Glomerular visceral epithelial cell (primary cell): ENCODE data around the gene THSD4.

Experiments used
- DNase-seq: peaks from one replicate; pipeline ENCODE4 v3.0.0-alpha.2; 2016; ENCODE audit errors: extremely low spot score

THSD4 gene

GRCh38 chr15:71543413-71543812 is 428.1 kb downstream of the THSD4 start:
- DNase-seq, result no peak

- DNase-seq, result no peak
Observed at GRCh38 chr15:71545223-71545760, 430.0 kb downstream of the THSD4 start.

GRCh38 chr15:71545923-71546322 is 430.7 kb downstream of the THSD4 start:
- no peak for DNase-seq

GRCh38 chr15:71547011-71547410 is 431.7 kb downstream of the THSD4 start:
- DNase-seq, result no peak

GRCh38 chr15:71548401-71548807 is 433.1 kb downstream of the THSD4 start:
- DNase-seq, result no peak

- no peak for DNase-seq
Observed at GRCh38 chr15:71549091-71549490, 433.8 kb downstream of the THSD4 start.

- DNase-seq, result no peak
Observed at GRCh38 chr15:71549697-71550096, 434.4 kb downstream of the THSD4 start.

- DNase-seq, result no peak
Observed at GRCh38 chr15:71551566-71551965, 436.3 kb downstream of the THSD4 start.

- peak; percentile 80 for DNase-seq
Observed at GRCh38 chr15:71559098-71559497, 443.8 kb downstream of the THSD4 start.

GRCh38 chr15:71559616-71560015 is 444.3 kb downstream of the THSD4 start:
- DNase-seq, result no peak

GRCh38 chr15:71562251-71562650 is 447.0 kb downstream of the THSD4 start:
- DNase-seq, result peak; percentile 7

- no peak for DNase-seq
Observed at GRCh38 chr15:71564217-71564616, 448.9 kb downstream of the THSD4 start.

GRCh38 chr15:71565006-71565405 is 449.7 kb downstream of the THSD4 start:
- no peak for DNase-seq

GRCh38 chr15:71565631-71566160 is 450.4 kb downstream of the THSD4 start:
- no peak for DNase-seq

- DNase-seq, result no peak
Observed at GRCh38 chr15:71566226-71566625, 451.0 kb downstream of the THSD4 start.

GRCh38 chr15:71567173-71567572 is 451.9 kb downstream of the THSD4 start:
- no peak for DNase-seq

- DNase-seq, result no peak
Observed at GRCh38 chr15:71568227-71568626, 453.0 kb downstream of the THSD4 start.

- no peak for DNase-seq
Observed at GRCh38 chr15:71570736-71571135, 455.5 kb downstream of the THSD4 start.

GRCh38 chr15:71571641-71572040 is 456.4 kb downstream of the THSD4 start:
- DNase-seq, result no peak

- no peak for DNase-seq
Observed at GRCh38 chr15:71572452-71573053, 457.3 kb downstream of the THSD4 start.

GRCh38 chr15:71573599-71573998 is 458.3 kb downstream of the THSD4 start:
- DNase-seq, result no peak

- no peak for DNase-seq
Observed at GRCh38 chr15:71575474-71576045, 460.3 kb downstream of the THSD4 start.

- no peak for DNase-seq
Observed at GRCh38 chr15:71577071-71577470, 461.8 kb downstream of the THSD4 start.
